ENCODE data around the gene EDC4.

- no peak for TF ChIP-seq POLR2A (IDR thresholded peaks at IDR 0.05; ENCODE audit: borderline replicate concordance, extremely low read depth, insufficient read depth, insufficient read length)
- no peak for TF ChIP-seq CTCF (IDR thresholded peaks at IDR 0.05 in 2 of 3, conservative IDR thresholded peaks at IDR 0.05 in 1 of 3; ENCODE audit: borderline replicate concordance in 1 of 3, insufficient read depth in 1 of 3, low read depth in 2 of 3, low read length in 2 of 3)
- TF ChIP-seq EZH2phosphoT487 (IDR thresholded peaks at IDR 0.05; ENCODE audit: borderline replicate concordance) = no peak
- TF ChIP-seq ATF3 (IDR thresholded peaks at IDR 0.05) = no peak
- TF ChIP-seq SP1 (IDR thresholded peaks at IDR 0.05; ENCODE audit: low read depth) = no peak
- no peak for TF ChIP-seq POLR2AphosphoS5 (IDR thresholded peaks at IDR 0.05; ENCODE audit: low read depth, low read length)
- no peak for TF ChIP-seq FOSL1 (IDR thresholded peaks at IDR 0.05; ENCODE audit: low read depth)
- TF ChIP-seq TCF7L2 (IDR thresholded peaks at IDR 0.05; ENCODE audit: borderline replicate concordance, extremely low read depth, insufficient read depth, insufficient read length) = no peak
- no peak for TF ChIP-seq REST (IDR thresholded peaks at IDR 0.05; ENCODE audit: low read depth)
- TF ChIP-seq RAD21 (IDR thresholded peaks at IDR 0.05; ENCODE audit: low read depth) = no peak
- no peak for TF ChIP-seq EZH2 (IDR thresholded peaks at IDR 0.05)
- no peak for TF ChIP-seq CEBPB (IDR thresholded peaks at IDR 0.05; ENCODE audit: low read depth)
Observed at GRCh38 chr16:67864594-67864993, 8.3 kb upstream of the EDC4 start.
